NCI-H2196 treated with DMSO at 0.1 percent for 48 hours (cell line): ENCODE data around the gene RBM12.

Experiments
- DNase-seq: peaks from one replicate; lab custom pipeline; 2025; ENCODE audit not compliant: unreplicated experiment; lab: John Stamatoyannopoulos, UW

Gene RBM12

GRCh38 chr20:35626386-35627001 lies 38.2 kb downstream of the RBM12 start:
- no peak for DNase-seq

- no peak for DNase-seq
Observed at GRCh38 chr20:35625584-35626385, 38.9 kb downstream of the RBM12 start.

GRCh38 chr20:35621560-35621946 lies 43.1 kb downstream of the RBM12 start:
- DNase-seq = no peak

- no peak for DNase-seq
Observed at GRCh38 chr20:35620818-35621559, 43.7 kb downstream of the RBM12 start.

GRCh38 chr20:35619196-35620095 lies 45.3 kb downstream of the RBM12 start:
- peak; percentile 81 for DNase-seq

- no peak for DNase-seq
Observed at GRCh38 chr20:35618263-35619131, 46.2 kb downstream of the RBM12 start.

GRCh38 chr20:35617397-35618262 lies 47.1 kb downstream of the RBM12 start:
- no peak for DNase-seq

GRCh38 chr20:35616465-35617396 lies 48.0 kb downstream of the RBM12 start:
- peak; percentile 52 for DNase-seq

- peak; percentile 100 for DNase-seq
Observed at GRCh38 chr20:35615667-35616464, 48.8 kb downstream of the RBM12 start, which contains the start of gene SPAG4. Gene SPAG4, plus strand, starts transcription at chr20:35615829. Its CDS starts 175 bp downstream, at chr20:35616004.

GRCh38 chr20:35611482-35611881 lies 53.2 kb downstream of the RBM12 start:
- DNase-seq = no peak

GRCh38 chr20:35610833-35611427 lies 53.8 kb downstream of the RBM12 start:
- DNase-seq = no peak

- no peak for DNase-seq
Observed at GRCh38 chr20:35607003-35607735, 57.5 kb downstream of the RBM12 start.

- DNase-seq = no peak
Observed at GRCh38 chr20:35606127-35606526, 58.6 kb downstream of the RBM12 start.

GRCh38 chr20:35604449-35604747 lies 60.3 kb downstream of the RBM12 start:
- DNase-seq = no peak

- no peak for DNase-seq
Observed at GRCh38 chr20:35603695-35604448, 60.8 kb downstream of the RBM12 start.
